Measurements from ENCODE around the gene DNAI2. TPM values are rescaled to one million over a fixed set of nuclear protein-coding genes. Genes with fewer than 3 reads are reported as not detected.

DNAI2 gene
- polyA plus RNA-seq, 1 experiment = not detected

DNA sequence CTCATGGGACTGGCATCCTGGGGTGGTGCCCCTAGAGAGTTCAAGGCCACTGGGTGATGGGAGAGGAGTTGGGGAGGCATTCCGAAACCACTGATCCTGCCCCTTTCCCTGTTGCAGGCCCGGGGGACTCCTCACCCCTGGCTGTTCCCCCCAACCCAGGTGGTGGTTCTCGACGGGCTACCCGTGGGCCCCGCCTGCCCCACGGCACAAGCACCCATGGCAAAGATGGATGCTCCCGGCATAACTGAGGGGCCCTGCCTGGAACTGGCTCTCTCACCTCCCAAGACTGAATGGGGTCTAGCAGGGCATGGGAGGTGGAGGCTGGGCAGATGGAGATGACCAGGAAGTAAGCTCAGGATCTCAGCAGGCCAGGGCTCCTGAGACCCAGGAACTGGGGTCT lies 81.0 kb downstream of the DNAI2 start:
- TF ChIP-seq, protein P1, sequence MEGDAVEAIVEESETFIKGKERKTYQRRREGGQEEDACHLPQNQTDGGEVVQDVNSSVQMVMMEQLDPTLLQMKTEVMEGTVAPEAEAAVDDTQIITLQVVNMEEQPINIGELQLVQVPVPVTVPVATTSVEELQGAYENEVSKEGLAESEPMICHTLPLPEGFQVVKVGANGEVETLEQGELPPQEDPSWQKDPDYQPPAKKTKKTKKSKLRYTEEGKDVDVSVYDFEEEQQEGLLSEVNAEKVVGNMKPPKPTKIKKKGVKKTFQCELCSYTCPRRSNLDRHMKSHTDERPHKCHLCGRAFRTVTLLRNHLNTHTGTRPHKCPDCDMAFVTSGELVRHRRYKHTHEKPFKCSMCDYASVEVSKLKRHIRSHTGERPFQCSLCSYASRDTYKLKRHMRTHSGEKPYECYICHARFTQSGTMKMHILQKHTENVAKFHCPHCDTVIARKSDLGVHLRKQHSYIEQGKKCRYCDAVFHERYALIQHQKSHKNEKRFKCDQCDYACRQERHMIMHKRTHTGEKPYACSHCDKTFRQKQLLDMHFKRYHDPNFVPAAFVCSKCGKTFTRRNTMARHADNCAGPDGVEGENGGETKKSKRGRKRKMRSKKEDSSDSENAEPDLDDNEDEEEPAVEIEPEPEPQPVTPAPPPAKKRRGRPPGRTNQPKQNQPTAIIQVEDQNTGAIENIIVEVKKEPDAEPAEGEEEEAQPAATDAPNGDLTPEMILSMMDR (IDR thresholded peaks at IDR 0.05; ENCODE audit: low read depth, low read length) = no peak
- ChIA-PET CTCF (no interaction called here), POLR2A (no interaction called here)
- no peaks in the 10 kb centered on the region; the same call in 1 of the 2 replicates for H3K9me3 ChIP-seq (ENCODE audit: control insufficient read depth, insufficient read depth, low read length)
- no peak overlapping the region for H3K4me3 ChIP-seq (ENCODE audit: low read depth, low read length)
- H3K27ac ChIP-seq (ENCODE audit: low read depth, low read length) = no peak overlapping the region
- no peak for DNase-seq (ENCODE audit: low read depth, low spot score)
- peaks cover 20% of the 10 kb centered on the region for H3K27me3 ChIP-seq (ENCODE audit: control insufficient read depth, insufficient read depth, low read length)

DNA sequence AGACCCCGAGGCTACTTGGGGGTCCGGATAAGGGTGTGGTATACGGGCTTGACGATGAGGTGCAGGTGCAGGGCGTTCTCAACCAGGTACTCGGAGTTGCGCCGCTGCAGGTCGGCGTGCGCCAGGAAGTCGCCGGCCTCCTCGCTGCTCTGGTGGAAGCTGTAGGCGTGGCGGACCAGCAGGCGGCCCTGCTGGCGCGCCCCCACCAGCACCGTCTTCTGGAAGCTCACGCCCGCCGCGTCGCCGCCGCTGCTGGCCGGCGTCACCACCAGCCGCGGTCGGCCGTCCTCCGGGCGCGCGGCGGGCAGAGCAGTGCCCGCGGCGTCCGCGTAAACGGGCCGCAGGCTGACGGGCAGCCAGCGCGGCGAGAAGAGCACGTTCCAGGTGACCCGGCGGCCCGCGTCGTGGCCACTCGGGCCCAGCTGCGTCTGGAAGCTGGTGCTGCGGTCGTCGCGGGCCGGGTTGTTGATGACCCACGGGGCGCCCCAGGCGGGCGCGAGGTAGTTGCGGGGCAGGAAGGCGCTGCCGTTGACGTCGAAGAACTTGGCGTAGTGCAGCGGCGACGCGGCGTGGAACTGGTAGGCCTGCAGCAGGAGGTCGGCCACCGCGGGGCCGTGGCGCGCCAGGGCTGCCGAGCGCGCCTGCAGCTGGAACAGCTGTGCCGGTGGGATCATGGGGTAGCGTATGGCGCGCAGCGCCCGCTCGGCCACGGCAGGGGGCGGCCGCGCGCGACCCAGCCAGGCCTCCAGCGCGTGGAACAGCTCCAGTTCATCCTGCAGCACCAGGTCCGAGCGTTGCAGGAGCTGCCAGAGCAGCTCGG lies 82.8 kb downstream of the DNAI2 start:
- no peaks in the 10 kb centered on the region; the same call in 1 of the 2 replicates for H3K9me3 ChIP-seq (ENCODE audit: control insufficient read depth, insufficient read depth, low read length)
- ChIA-PET CTCF (interaction anchor here (1.0 kb wide), 1 partner anchor 11 kb away, joined by 4 read pairs; no protein-coding TSS in a partner anchor), POLR2A (no interaction called here)
- TF ChIP-seq, protein P1 (IDR thresholded peaks at IDR 0.05; ENCODE audit: low read depth, low read length) = no peak
- no peak for DNase-seq (ENCODE audit: low read depth, low spot score)
- H3K4me3 ChIP-seq (ENCODE audit: low read depth, low read length) = no peak overlapping the region
- no peak overlapping the region for H3K27ac ChIP-seq (ENCODE audit: low read depth, low read length)
- H3K27me3 ChIP-seq (ENCODE audit: control insufficient read depth, insufficient read depth, low read length) = peaks cover 23% of the 10 kb centered on the region

- POLR2A ChIA-PET = no interaction called here
- Histone ChIP-seq H3K27ac (ENCODE audit: low read depth, low read length) (no peak overlapping the region), H3K4me3 (ENCODE audit: low read depth, low read length) (no peak overlapping the region), H3K9me3 (ENCODE audit: control insufficient read depth, insufficient read depth, low read length) (no peaks in the 10 kb centered on the region; the same call in 1 of the 2 replicates), H3K27me3 (ENCODE audit: control insufficient read depth, insufficient read depth, low read length) (peaks cover 27% of the 10 kb centered on the region)
- TF ChIP-seq, protein P1 (IDR thresholded peaks at IDR 0.05; ENCODE audit: low read depth, low read length) = no peak
- CTCF ChIA-PET = no interaction called here
- no peak for DNase-seq (ENCODE audit: low read depth, low spot score)
Observed at GRCh38 chr17:74357466-74357809, 83.4 kb downstream of the DNAI2 start.

DNA sequence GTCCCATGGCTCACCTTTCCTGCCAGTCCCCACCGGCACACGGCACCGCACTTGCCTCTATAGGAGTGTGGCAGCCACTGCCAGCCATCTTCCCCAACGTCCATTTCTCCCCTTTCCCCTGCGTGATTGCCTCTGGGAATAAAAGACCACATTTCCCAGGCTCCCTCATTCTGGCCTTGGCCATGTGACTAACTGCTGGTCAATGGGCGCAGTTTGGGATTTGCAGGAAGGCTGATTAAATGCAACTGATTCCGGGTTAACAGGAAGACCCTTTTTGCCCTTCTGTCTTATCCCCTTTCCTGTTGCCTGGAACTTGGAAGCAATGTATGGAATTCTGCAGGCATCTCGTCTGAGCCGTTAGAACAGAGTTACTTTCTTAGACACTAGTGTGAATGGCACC lies 84.7 kb downstream of the DNAI2 start:
- TF ChIP-seq, protein P1 (IDR thresholded peaks at IDR 0.05; ENCODE audit: low read depth, low read length) = no peak
- Histone ChIP-seq H3K27me3 (ENCODE audit: control insufficient read depth, insufficient read depth, low read length) (peaks cover 28% of the 10 kb centered on the region), H3K9me3 (ENCODE audit: control insufficient read depth, insufficient read depth, low read length) (no peaks in the 10 kb centered on the region; the same call in 1 of the 2 replicates), H3K27ac (ENCODE audit: low read depth, low read length) (no peak overlapping the region), H3K4me3 (ENCODE audit: low read depth, low read length) (no peak overlapping the region)
- ChIA-PET CTCF (no interaction called here), POLR2A (no interaction called here)
- DNase-seq (ENCODE audit: low read depth, low spot score) = no peak

DNA sequence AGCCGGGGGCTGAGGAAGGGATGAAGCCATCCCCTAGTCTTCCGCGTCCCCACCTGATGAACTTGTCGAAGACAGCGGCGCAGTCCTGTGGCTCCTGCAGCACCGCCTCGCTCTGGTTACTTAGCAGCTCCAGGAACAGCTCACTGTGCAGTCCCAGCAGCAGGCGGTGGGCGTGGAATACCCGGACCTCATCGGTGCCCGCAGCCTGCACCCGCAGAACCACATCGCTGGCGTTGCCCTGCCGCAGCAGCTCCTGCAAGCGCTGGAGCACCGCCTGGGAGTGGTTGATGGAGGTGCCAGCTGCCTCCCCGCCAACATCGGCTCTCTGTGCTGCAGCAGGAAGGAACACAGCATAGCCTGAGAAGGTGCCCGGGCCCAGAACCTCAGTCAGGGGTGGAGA lies 85.9 kb downstream of the DNAI2 start:
- Histone ChIP-seq H3K4me3 (ENCODE audit: low read depth, low read length) (no peak overlapping the region), H3K9me3 (ENCODE audit: control insufficient read depth, insufficient read depth, low read length) (no peaks in the 10 kb centered on the region; the same call in 1 of the 2 replicates), H3K27me3 (ENCODE audit: control insufficient read depth, insufficient read depth, low read length) (peaks cover 25% of the 10 kb centered on the region), H3K27ac (ENCODE audit: low read depth, low read length) (no peak overlapping the region)
- POLR2A ChIA-PET = no interaction called here
- TF ChIP-seq, protein P1 (IDR thresholded peaks at IDR 0.05; ENCODE audit: low read depth, low read length) = no peak
- CTCF ChIA-PET = interaction anchor here (1.0 kb wide), 1 partner anchor 9 kb away, joined by 3 read pairs; no protein-coding TSS in a partner anchor
- no peak for DNase-seq (ENCODE audit: low read depth, low spot score)
